Breast epithelium (tissue), 4 donors: Measurements from ENCODE around the gene CDX1. TPM values are rescaled to one million over a fixed set of nuclear protein-coding genes. Genes with fewer than 3 reads are reported as not detected.

Experiments
- DNase-seq, 2 donors: peaks; one replicate each; pipeline ENCODE4 v3.0.0-alpha.2; 2019; ENCODE audit warnings: low spot score in 2 of 2
- H3K27ac ChIP-seq, 2 donors: fragments of 200-600 bp; sonication (generic) in 1 of 2; one replicate each; pipeline ENCODE4 v1.5.1; 2016 to 2019; ENCODE audit warnings: mild to moderate bottlenecking in 1 of 2
- H3K27me3 ChIP-seq, 2 donors: fragments of 200-600 bp; sonication (generic) in 1 of 2; one replicate each; pipeline versions ENCODE4 v1.5.1 to v1.6.0; 2017 to 2019; ENCODE audit warnings: control low read depth in 1 of 2, mild to moderate bottlenecking in 1 of 2
- H3K36me3 ChIP-seq: fragments of 200-600 bp; one replicate; pipeline ENCODE4 v1.5.1; 2019
- H3K4me1 ChIP-seq, 2 donors: fragments of 200-600 bp; sonication (generic); one replicate each; pipeline ENCODE4 v1.5.1; 2016 to 2019; ENCODE audit warnings: control low read depth in 1 of 2
- H3K4me3 ChIP-seq, 3 donors: fragments of 200-600 bp; sonication (generic); 1 replicate in 2 of 3; 2 replicates in 1 of 3; pipeline ENCODE4 v1.5.1; 2016 to 2019; ENCODE audit warnings: mild to moderate bottlenecking in 3 of 3, moderate library complexity in 2 of 3
- H3K9me3 ChIP-seq, 2 donors: fragments of 200-600 bp; sonication (generic) in 1 of 2; one replicate each; pipeline ENCODE4 v1.5.1; 2016 to 2019; ENCODE audit warnings: control low read depth in 1 of 2
- POLR2A ChIP-seq: fragments of 450-650 bp; IDR thresholded peaks from one replicate; pipeline ENCODE4 v1.6.1; 2016; ENCODE audit warnings: antibody characterized with exemption, mild to moderate bottlenecking, moderate library complexity
- POLR2AphosphoS5 ChIP-seq, 3 donors: sonication (generic); formaldehyde crosslinking; IDR thresholded peaks; one replicate each; pipeline ENCODE4 v1.6.1; 2017; ENCODE audit warnings: antibody characterized with exemption in 3 of 3
- intact Hi-C: fragments of 100-400 bp; cut with DNase I; formaldehyde crosslinking; loops from one replicate; pipeline ENCODE4 v1.15.1; 2023; ENCODE audit warnings: low total_unique reads
- total RNA-seq, 3 donors: library from RNA; depleted of rRNA; stranded (reverse); fragments of >200 nt; gene quantifications; one replicate each; pipeline ENCODE4 v1.1.0, GENCODE V29; 2016
- TF ChIP-seq, protein P1 (sequence below), 3 donors: fragments of 450-650 bp; IDR thresholded peaks; one replicate each; pipeline ENCODE4 v1.5.1; 2016 to 2017; ENCODE audit warnings: antibody characterized with exemption in 3 of 3, mild to moderate bottlenecking in 3 of 3, moderate library complexity in 3 of 3

CDX1 gene
- total RNA-seq, 3 donors from 2014 or later, result 1.3 TPM; not detected in 2

DNA sequence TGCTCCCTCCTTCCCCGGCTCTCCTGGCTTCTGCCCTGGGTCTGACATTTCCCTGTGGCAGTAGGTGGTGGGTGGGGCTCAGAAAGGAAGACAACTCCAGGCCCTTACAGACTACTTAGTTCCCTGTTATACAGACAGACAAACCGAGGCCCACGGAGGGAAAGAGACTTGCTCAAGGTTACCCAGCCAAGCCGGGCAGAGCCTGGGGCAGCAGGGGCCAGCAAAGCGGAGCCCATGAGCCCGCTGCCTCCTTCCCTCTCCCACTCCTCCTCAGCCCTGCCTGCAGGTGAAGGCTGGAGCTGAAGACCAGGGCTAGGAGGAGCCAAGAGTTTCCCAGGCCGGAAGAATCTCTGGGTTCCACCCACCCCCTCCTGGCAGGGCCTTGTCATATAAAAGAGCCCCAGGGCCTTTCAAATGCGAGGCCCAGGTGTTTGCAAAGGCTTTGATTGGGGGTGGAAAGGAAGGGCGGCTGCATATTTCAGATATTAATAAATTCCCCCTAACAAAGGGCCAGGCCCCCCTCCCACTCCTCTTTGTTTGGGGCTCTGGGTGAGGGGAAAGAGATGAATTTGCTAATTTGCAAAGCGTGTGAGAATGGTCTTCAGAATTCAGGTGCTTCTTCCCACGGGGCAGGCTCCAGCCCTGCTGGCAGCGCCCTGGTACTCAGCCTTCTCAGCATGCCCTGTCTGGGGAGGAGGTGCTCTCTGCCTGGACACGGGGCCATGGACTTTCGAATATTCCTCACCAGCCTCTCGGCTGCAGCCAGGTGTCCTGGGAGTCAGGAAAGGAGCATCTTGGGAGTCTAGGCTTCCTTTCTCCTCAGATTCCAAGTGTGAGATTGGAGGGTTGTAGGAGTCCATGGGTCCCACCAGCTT, 44.8 kb downstream of the CDX1 start:
- intact Hi-C loops, result loop anchor here (10.0 kb wide), 1 partner anchor 47 kb away; the partner anchor contains the start of gene CDX1
- DNase-seq, result no peak
- no peaks in the 10 kb centered on the region for H3K36me3 ChIP-seq
- H3K9me3 ChIP-seq, result no peaks in the 10 kb centered on the region
- TF ChIP-seq, protein P1, sequence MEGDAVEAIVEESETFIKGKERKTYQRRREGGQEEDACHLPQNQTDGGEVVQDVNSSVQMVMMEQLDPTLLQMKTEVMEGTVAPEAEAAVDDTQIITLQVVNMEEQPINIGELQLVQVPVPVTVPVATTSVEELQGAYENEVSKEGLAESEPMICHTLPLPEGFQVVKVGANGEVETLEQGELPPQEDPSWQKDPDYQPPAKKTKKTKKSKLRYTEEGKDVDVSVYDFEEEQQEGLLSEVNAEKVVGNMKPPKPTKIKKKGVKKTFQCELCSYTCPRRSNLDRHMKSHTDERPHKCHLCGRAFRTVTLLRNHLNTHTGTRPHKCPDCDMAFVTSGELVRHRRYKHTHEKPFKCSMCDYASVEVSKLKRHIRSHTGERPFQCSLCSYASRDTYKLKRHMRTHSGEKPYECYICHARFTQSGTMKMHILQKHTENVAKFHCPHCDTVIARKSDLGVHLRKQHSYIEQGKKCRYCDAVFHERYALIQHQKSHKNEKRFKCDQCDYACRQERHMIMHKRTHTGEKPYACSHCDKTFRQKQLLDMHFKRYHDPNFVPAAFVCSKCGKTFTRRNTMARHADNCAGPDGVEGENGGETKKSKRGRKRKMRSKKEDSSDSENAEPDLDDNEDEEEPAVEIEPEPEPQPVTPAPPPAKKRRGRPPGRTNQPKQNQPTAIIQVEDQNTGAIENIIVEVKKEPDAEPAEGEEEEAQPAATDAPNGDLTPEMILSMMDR (IDR thresholded peaks at IDR 0.05), result no peak
- no peak for TF ChIP-seq POLR2A
- TF ChIP-seq POLR2AphosphoS5 (IDR thresholded peaks at IDR 0.05), result no peak
- no peak overlapping the region for H3K27ac ChIP-seq
- H3K4me3 ChIP-seq, result no peak overlapping the region
- H3K4me1 ChIP-seq, result no peaks in the 10 kb centered on the region
- H3K27me3 ChIP-seq, result no peaks in the 10 kb centered on the region

DNA sequence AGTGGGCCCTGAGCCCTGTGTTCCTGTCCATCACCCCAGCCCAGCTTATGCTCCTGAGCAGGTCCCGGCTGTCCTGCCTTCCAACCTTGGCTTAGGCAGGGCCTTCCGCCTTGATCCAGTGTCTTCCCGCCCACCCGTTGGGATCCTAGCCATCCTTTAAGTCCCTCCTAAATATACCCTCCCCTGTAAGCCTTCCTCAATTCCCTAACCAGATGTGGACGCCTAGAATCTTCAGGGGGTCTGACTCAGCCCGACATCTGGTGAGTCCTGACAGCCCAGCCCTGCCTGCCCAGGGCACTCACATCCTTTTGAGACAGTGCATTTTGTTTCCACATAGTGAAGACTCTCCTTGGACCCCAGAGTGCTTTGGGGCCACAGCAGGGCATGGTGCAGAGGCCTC, 47.0 kb downstream of the CDX1 start:
- H3K4me3 ChIP-seq, result no peak overlapping the region
- no peaks in the 10 kb centered on the region for H3K27me3 ChIP-seq
- DNase-seq, result no peak
- H3K9me3 ChIP-seq, result no peaks in the 10 kb centered on the region
- H3K36me3 ChIP-seq, result no peaks in the 10 kb centered on the region
- no peaks in the 10 kb centered on the region for H3K4me1 ChIP-seq
- intact Hi-C loops, result loop anchor here (10.0 kb wide), 1 partner anchor 49 kb away; the partner anchor contains the start of gene CDX1
- TF ChIP-seq, protein P1 (IDR thresholded peaks at IDR 0.05), result no peak
- H3K27ac ChIP-seq, result peak overlapping the region in 1 of 2 donors; percentile 50

DNA sequence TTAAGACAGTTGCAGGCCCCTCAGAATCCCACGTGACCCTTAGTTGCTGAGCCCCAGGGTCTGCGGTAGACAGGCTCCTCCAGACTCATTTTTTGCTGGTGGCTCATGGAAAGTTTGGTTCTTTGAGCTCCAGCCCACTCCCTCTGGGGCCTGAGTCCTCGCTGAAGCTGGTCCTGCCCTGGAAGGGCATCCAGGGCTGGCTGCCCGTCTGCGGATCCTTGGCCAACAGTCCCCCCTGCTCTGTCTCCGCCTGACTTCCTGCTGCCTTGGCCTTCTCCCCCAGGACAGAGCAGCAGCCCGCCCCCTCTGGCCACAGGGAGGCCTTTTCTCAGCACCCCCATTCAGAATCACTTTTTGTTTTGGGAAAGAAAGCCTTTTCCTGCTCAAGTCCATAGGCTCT, 47.7 kb downstream of the CDX1 start:
- no peaks in the 10 kb centered on the region for H3K36me3 ChIP-seq
- TF ChIP-seq POLR2AphosphoS5 (IDR thresholded peaks at IDR 0.05), result no peak
- TF ChIP-seq, protein P1 (IDR thresholded peaks at IDR 0.05), result no peak
- TF ChIP-seq POLR2A, result no peak
- H3K27ac ChIP-seq, result peak overlapping the region in 1 of 2 donors; percentile 50
- no peaks in the 10 kb centered on the region for H3K27me3 ChIP-seq
- H3K9me3 ChIP-seq, result no peaks in the 10 kb centered on the region
- DNase-seq, result no peak
- intact Hi-C loops, result loop anchor here (10.0 kb wide), 1 partner anchor 49 kb away; the partner anchor contains the start of gene CDX1
- no peak overlapping the region for H3K4me3 ChIP-seq
- no peaks in the 10 kb centered on the region for H3K4me1 ChIP-seq

DNA sequence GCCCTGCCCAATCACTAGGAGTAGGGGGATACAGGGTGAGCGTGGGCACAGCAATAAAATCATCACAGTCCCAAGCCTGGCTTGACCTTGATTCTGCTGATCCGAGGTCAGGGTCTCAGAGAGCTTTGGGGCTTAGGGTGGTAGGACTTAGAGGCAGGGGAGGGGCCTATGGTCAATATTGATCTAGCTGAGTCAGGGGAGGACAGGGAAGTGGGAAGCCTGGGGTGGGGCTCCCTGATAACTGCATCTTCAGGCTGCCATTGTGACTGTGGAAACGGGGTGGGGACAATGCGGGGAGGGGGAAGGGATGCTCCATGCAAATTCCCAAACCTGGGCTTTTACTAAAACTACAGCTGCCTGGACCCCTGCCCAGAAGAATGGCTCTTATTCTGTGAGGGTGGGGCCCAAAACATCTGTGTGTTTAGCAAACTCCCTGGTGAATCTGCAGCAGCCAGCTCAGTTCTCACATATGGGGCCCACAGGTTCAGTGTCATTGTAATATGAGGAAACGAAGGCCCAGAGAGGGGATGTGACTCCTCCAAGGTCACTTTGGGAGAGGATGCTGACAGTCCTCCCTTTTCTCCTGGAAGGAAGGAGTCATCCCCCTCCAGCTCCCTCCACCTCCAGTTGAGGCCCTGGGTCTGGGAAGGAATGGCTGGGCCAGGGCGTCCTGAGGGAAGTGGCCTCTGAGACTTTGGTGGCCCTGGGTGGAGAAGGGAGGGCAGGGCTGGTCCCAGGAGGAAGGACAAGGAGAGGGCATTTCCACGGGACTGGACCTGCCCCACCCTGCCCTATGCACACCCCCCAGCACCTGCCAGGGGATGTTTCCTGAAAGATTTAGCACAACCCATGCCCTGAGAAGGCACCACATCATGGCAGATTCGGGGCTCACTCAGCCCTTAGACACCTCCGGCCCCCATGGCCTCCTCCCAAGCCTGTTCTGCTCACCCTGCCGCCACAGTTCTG, 49.7 kb downstream of the CDX1 start:
- Histone ChIP-seq H3K9me3 (no peaks in the 10 kb centered on the region), H3K27me3 (no peaks in the 10 kb centered on the region), H3K4me3 (no peak overlapping the region), H3K36me3 (no peaks in the 10 kb centered on the region), H3K27ac (peak overlapping the region in 1 of 2 donors; percentile 32), H3K4me1 (no peaks in the 10 kb centered on the region)
- TF ChIP-seq, protein P1 (IDR thresholded peaks at IDR 0.05), result no peak
- TF ChIP-seq POLR2A (no peak), POLR2AphosphoS5 (IDR thresholded peaks at IDR 0.05) (no peak)
- DNase-seq, result no peak
- intact Hi-C loops, result loop anchor here (10.0 kb wide), 1 partner anchor 51 kb away; the partner anchor contains the start of gene CDX1
